Activated T-helper 1 cell treated with Interleukin-2 at 50 U/mL for 16 hours (primary cell): ENCODE measurements around the gene ATRNL1.
"Not testable (repeated sequence)": the region's sequence is repeated elsewhere in the genome, so short reads cannot be mapped to it uniquely, and the experiment has no call there.

ENCODE experiments used
- DNase-seq: peaks from one replicate; pipeline ENCODE4 v3.0.0-alpha.2; 2020; ENCODE audit warnings: low read depth

ATRNL1 gene

DNA sequence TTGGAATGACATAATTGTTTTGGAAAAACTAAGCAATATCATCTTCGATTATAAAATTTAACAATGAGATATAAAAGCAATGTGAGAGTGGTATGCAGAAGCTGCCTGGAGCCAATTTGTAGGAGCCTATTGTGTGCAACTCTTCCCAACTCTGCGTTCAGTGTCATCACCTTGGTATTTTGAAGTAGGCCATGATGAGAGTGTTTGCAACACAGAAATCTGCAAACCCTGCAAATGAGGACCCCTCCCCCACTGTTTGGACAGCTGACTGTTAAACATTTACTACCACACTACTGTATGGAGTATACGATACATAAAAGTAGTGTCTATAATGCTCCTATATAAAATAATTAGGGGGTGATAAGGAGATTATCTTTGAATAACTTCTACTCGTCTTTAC is 531.3 kb downstream of the ATRNL1 start:
- DNase-seq: no peak

DNA sequence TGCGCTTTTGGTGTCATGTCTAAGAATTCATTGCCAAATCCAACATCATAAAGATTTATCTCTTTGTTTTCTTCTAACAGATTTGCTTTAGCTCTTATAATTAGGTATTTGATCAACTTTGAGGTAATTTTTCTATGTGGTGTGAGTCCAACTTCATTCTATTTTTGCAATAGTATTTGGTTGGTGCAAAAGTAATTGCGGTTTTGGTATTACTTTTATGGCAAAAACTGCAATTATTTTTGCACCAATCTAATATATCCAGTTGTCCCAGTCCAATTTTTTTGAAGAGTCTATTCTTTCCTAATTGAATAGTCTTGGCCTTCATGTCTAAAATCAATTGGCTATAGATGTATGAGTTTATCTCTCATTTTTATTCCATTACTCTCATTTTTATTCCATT is 535.5 kb downstream of the ATRNL1 start:
- no peak for DNase-seq

DNA sequence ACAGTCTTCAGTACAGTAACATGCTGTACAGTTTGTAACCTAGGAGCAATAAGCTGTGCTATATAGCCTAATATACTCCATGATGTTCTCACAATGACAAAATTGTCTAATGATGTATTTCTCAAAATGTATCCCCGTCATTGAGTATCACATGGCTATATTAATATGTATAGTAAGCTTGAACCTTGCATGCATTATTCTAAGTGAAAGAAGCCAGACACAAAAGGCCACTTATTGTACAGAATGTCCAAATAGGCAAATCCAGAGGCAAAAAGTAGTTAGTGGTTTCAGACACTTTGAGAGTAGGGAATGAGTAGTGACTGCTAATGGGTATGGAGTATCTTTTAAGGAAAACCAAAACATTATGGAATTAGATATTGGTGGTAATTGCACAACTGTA is 545.1 kb downstream of the ATRNL1 start:
- DNase-seq: no peak

DNA sequence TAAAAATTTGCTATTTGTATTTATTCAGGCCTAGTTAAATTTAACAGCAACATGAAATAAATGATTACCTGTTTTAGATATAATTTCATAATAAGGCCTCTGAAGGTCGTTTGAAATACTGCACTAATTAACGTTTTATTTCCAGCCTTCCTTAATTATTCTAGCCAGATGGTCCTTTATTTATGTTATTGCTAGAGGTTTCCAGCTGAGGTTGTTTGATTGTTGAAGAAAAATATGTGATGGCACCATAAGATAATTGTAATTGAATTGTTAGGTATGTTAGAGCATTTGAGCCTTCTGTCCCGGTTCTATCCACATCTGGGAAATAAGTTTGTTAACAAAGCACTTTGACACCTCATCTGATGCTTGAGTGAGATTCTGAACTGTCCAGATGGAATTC is 556.1 kb downstream of the ATRNL1 start:
- no peak for DNase-seq

DNA sequence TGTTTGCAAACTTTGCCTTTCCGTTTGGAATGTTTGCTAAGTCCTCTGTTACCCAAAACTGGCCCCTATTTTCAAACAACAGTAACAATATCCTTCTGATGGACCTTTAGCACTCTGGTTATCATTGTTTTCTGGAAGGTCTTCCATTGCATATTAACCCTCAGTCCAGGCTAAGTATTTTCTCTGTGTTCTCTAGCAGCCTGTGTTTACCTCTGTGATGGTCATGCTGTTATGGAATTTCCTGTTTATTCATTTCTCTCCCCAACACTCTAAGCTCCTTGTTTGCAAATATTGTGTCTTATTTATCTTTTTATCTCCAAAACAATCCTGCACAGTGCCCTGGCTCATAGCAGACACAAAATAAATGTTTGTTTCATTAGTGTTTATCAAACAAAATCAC is 560.3 kb downstream of the ATRNL1 start:
- DNase-seq: no peak

DNA sequence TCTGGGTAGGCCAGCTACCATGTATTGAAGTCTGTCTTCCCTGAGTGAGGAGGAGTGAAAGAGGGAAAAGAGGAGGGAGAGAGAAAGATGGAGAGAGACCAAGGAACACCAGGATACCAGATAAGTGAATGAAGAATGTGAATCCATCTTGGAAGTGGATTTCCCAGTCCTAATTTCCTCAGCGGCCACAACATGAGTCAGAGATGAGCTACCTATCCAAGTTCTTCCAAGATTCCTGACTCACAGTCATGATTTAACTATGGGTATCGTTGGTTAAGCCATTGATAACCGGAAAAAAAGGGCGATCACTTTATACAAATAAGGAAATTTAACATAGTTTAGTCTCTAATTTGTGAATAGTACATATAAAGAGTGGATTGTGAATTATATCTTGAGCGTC is 561.8 kb downstream of the ATRNL1 start:
- no peak for DNase-seq

DNA sequence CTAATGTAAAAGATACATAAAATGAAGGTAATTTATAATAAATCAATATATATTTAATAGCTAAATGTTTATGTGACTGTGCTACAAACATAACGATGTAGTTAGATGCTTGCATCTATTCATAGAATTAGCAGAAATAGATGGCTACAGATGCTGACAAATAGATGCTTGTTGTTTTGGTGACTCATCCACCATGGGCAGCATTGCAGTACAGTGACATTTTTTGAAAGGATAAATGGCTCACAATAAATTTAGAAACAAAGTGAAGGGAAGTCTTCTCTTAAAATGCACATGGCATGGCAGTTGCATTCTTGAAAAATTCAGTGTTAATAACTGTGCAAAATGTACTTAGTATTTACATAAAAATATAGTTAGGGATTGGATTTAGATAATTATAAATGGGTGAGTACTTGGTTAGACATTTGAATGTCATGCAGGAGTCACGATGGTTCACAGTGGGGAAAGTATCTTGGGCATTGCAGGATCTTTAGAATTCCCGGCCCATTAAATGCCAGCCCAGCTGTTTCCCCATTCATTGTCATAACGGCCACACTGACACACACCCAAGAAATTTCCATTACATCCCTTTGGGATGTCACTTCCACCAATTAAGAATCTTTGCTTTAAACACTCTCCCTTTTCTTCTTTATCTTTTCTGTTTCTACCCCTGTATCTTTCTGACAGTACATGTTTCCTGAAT is 564.1 kb downstream of the ATRNL1 start:
- no peak for DNase-seq

DNA sequence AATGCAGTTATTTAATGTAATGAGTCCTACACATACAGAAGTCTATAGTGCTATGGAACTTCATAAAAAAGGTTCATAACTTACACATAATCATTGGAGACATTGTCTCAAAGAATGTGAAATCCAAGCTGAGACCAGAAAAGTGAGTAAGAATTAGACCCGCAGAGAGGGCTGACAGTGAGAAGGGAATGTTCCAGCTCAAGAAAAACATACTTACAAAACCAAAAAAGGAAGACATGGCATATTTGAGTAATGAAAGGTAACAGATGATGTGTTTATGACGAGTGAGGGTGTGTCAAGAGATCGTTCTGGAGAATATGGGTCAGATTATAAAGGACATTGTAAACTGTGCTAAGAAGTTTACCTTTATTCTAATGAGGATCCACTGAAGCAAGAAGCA is 566.5 kb downstream of the ATRNL1 start:
- no peak for DNase-seq

DNA sequence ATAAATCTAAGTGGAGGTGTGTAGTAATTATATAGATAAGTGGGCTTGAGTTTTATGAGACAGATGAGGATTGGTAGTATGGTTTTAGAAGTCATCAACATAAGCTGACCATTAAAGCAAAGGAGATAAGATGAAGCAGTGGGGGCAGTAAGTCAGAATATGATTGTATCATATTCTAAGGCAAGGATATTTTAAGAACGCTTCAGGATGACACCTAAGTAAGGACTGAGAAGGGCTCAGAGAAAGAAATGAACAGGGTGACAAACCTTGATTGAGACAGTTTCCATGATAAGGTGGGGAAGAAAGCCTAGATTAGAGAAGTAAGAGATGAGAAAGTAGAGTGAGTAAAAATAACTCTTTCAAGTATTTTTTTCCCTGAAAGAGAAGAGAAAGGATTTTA is 567.2 kb downstream of the ATRNL1 start:
- no peak for DNase-seq

DNA sequence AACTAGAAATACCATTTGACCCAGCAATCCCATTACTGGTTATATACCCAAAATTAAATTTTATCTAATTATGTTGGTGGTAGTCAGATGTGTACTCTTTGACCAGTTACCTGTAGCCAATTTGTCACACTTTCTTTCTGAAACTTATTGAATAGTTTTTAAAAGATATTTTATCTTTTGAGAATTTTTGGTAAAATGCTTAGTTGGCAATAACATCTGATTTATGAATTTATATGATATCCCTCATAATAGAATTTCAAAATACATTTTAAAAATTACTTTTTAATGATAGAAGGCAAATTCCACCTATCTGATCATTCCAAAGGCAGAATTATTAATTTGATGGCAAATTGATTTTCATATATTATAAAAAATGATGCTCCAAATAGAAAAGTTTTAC is 569.3 kb downstream of the ATRNL1 start:
- no peak for DNase-seq

DNA sequence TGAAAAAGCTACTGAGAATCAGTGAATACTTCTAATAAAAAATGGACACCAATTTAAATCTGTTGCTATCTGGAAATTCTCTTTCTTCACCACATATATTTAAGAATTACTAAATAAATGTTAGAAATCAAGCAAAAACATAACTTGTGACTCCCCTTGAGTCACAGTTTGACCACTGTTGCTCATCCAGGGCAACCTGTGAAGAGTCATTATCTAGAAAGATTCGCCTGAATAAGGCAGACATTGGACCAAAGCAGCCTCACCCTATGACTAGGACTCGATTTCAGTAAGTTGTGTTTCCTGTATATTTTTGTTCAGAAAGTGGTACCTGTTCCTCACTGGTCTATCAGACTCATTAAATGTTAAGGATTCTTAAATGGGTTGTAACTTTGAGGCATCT is 572.4 kb downstream of the ATRNL1 start:
- no peak for DNase-seq

DNA sequence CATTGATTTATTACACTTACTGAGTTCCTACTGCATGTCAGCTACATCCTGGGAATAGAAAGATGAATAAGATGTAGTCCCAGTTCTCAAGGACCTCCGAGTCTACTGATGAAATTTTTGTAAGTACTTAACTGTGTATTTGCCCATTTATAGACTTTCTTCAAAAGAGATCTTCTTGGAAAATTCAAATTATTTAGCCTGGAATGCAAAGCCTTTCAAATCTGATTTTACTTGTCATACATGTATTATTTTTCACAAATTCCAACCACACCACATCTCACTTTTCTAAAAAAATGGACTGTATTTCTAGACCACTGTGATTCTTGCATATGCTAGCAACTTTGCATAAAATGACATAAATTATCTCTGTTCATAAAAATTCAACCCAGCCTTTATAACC is 581.3 kb downstream of the ATRNL1 start:
- DNase-seq: no peak

DNA sequence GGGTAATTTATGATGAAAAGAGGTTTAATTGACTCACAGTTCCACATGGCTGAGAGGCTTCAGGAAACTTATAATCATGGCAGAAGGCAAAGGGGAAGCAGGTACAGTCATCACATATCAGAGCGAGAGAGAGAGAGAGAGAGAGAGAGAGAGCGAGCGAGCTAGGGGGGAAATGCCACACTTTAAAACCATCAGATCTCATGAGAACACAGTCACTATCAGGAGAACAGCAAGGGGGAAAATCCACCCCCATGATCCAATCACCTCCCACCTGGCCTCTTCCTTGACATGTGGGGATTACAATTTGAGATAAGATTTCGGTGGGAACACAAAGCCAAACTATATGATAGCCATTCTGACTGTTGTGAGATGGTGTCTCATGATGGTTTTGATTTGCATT is 603.6 kb downstream of the ATRNL1 start:
- no peak for DNase-seq

DNA sequence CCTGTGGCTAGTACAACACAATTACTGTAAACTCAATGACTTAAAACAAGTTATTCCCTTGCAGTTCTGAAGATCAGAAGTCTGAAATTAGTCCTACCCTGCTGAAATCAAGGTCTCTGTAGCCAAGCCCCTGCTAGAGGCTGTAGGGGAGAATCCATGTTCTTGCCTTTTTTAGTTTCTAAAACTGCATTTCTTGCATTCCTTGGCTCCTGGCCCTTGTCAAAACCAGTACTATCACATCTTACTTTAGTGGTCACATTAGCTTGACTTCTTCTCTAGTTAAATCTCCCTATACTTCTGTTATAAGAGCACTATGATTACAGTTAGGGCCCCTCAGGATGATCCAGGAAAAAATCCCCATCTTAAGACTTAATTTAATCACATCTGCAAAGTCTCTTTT is 612.9 kb downstream of the ATRNL1 start:
- no peak for DNase-seq

DNA sequence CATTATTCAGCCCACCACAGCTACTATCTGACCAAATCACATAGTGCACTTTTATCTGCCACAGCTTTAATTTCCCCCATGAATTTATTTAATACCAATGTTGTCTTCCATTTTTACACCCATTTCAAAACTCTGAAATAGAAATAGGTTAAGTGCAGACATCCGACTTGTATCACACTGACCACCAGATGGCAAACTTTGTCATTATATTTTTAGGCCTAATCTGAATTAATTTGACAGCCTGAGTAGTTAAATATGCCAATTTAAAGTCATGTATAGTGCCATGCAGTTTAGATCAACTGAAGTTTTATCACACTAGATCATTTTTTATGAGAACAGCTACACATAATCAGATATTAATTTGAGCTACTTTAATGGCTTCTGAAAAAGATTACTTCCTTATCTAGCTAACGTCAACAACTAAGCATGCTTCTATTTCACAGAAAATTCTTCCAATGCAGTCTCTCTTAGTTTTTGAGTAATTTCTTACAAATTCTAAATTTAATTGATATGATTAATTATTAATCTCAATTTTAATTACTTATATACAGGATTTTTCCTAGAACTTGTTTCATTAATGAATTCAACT is 613.4 kb downstream of the ATRNL1 start:
- no peak for DNase-seq

DNA sequence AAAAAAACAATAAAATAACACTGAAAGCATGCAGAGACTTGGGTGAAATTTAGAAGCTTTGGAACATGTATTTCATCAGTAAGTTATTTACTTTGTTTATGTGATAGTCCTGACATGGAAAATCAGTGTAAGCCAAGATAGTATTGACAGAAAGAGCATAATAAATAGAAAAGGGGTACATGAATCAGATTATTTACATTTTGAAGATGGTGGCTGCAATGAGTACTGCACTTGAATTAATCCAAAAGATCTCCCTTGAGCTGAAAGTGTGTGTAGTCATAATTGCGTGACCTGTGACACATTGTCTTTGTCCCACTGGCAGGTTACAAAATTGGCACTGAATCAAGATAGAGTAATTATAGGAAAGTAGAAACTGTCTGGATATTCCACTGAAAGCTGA is 617.0 kb downstream of the ATRNL1 start:
- DNase-seq: no peak

DNA sequence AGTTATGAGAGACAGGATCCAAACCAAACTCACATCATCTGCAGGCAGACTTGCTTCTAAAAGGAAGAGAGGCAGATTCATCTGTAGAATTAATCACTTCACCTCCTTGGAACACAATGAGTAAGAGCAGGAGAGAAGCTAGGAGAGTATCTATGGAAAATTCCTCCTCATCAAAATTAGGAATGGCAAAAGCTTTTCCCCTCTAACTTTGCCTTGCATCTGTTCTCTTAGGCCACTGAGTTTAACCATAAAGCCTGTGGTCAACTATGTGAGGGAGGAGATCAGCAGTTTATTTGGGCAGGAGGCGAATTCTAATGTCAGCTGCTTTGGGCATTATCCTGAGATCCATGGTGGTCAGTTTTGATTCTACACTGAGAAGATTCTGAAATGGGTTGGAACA is 618.1 kb downstream of the ATRNL1 start:
- DNase-seq: no peak

DNA sequence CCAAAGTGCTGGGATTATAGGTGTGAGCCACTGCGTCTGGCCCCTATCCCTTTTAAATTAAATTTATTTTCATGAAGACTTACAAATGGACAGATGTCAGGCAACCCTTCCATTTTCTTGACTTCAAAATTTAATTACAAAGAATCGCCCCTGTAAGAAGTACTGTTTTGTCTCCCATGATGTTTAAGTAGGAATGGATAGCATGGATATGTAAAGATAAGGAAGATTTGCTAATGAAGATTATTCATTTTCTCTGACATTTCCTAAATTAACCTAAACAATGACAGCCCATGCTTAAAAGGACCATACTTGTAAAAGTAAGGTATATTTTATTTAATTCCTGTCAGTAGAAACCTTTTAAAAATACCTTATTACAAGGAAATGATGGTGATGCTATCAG is 627.0 kb downstream of the ATRNL1 start:
- DNase-seq: no peak

DNA sequence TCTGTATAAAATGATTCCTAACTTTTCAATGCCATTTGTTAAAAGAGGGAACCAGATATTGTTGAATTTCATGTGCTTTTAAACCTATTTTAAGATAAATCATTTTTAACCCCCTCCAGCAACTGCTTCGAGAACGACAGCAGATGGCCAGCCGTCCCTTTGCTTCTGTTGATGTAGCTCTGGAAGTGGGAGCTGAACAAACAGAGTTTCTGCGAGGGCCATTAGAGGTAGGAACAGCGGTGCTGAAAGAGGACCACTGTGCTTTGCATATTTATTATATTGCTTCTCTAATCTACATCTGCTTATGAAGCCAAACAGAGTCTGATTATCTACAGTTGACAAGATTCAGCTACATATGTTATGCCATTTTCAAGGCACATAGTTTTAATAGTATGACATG is 634.0 kb downstream of the ATRNL1 start:
- DNase-seq: no peak

DNA sequence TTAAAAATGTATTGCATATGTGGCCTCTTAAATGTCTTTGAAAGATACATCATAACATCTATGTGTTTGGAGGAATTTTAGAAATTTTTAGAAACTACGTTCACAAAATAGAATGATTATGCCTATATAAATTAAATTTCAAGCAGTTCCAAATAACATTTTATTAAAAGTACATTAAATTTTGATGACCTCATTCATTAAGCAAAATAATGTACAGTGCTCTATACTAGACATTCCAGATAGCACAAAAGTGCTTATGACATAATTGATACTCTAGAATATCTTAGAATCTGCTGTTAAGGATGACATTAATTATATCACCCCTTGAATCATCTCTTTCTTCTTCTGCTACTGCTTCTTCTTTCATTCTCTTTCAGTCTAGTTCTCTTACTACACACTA is 650.9 kb downstream of the ATRNL1 start:
- DNase-seq: no peak

DNA sequence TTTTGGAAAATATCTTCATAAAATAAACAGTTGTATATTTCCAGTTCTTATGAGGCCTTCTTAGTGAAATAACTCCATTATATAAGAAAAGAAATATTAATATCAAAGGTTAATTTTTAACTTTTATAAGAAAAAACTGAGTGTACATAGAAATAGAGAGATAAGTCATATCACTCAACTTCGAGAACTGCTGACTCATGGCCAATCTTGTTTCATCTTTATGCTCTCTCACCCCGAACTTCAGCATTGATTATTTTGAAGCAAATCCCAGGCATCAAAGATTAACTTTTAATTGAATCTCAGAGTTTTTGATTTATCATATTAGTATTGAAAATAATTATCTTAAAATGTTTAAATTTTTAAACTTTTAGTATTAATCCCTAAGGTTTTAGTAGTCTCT is 652.8 kb downstream of the ATRNL1 start:
- no peak for DNase-seq

DNA sequence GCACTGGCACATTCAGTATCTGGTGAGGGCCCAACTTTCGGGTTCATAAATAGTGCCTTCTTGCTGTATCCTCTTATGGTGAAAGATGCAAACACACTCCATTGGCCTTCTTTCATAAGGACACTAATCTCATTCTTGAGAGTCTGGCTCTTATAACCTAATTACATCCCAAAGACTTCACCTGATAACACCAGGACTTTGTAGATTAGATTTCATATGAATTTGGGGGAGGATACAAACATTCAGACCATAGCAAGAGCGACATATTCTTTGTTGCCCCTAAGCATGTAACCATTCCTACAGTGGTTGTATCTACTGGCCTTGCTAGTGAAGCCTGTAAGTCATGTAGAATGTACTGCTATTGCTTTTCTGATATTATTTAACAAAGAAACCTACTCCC is 654.6 kb downstream of the ATRNL1 start:
- DNase-seq: no peak

DNA sequence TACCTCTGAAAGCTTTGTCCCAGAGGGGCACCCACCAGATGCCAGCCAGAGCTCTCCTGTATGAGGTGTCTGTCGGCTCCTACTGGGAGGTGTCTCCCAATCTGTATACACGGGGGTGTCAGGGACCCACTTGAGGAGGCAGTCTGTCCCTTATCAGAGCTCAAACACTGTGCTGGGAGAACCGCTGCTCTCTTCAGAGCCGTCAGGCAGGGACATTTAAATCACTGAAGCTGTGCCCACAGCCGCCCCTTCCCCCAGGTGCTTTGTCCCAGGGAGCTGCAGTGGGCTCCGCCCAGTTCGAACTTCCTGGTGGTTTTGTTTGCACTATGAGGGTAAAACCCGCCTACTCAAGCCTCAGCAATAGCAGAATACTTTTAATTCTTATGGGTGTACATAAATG is 665.3 kb downstream of the ATRNL1 start:
- DNase-seq: not testable (repeated sequence)

DNA sequence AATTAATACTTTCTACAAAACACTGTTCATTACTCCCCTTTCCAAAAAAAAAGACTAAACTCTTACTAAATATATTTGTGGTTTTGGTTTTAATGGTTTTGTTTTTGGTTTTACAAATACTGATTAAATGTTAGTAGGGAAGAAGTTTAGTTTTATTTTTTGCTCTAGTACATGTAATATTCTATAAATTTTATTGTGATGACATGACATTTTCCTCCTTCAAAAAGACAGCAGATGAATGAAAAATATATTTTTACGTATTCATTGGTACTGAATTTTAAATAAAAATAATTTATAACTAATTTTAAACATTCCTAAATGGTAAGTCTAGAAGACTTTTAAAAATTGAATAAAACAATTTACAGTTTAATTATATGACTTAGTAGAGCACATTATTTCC is 667.0 kb downstream of the ATRNL1 start:
- DNase-seq: no peak
